A549 (cell line): ENCODE data around the gene LRP6. TPM values are rescaled to one million over a fixed set of nuclear protein-coding genes. Genes with fewer than 3 reads are reported as not detected.

Source experiments
- ATAC-seq, 2 experiments: fragments of 200-7000 bp in 1 of 2; fragments of >200 bp in 1 of 2; cut with Nextera tagmentation in 1 of 2; cut with Tn5 transposase in 1 of 2; 3 replicates each; pipeline versions ENCODE4 v1.8.0 to v1.9.1; 2018 to 2020; ENCODE audit warnings: mild to moderate bottlenecking in 1 of 2, moderate library complexity in 1 of 2
- CTCF ChIA-PET: fragments of 300-600 bp; sonication (Branson Sonifier 250); formaldehyde crosslinking; extraction: SDS; loops from one replicate; lab custom pipeline; 2021; ENCODE audit warnings: antibody characterized with exemption, inconsistent platforms; lab: Yijun Ruan, JAX
- POLR2A ChIA-PET: fragments of 350-600 bp; formaldehyde crosslinking; extraction: SDS; loops from one replicate; lab custom pipeline; 2021; ENCODE audit warnings: antibody characterized with exemption, inconsistent platforms; lab: Yijun Ruan, JAX
- DNase-seq, 2 experiments: peaks; one replicate each; pipeline versions ENCODE4 v3.0.0 to v3.0.0-alpha.2; 2011 to 2016; ENCODE audit warnings: low read depth in 1 of 2, low spot score in 1 of 2
- FAIRE-seq: peaks from 2 replicates; lab custom pipeline; 2011; peaks lifted over from hg19 to GRCh38; lab: Jason Lieb, UNC
- H3K27ac ChIP-seq, 2 experiments: fragments of >200 bp; sonication (Bioruptor Twin); formaldehyde crosslinking; 3 replicates each; pipeline ENCODE4 v1.5.1; 2016 to 2017
- H3K4me1 ChIP-seq: fragments of >200 bp; sonication (Bioruptor Twin); formaldehyde crosslinking; 3 replicates; pipeline ENCODE4 v1.6.1; 2016
- H3K4me2 ChIP-seq: fragments of >200 bp; sonication (Bioruptor Twin); formaldehyde crosslinking; 3 replicates; pipeline ENCODE4 v1.6.1; 2016
- H3K4me3 ChIP-seq: fragments of >200 bp; sonication (Bioruptor Twin); formaldehyde crosslinking; 3 replicates; pipeline ENCODE4 v1.5.1; 2016
- H3K9me3 ChIP-seq: fragments of >200 bp; sonication (Bioruptor Twin); formaldehyde crosslinking; 3 replicates; pipeline ENCODE4 v1.6.1; 2016
- CBX2 ChIP-seq: fragments of 200-600 bp; sonication (generic); IDR thresholded peaks from 2 replicates; pipeline ENCODE4 v1.6.1; 2016; ENCODE audit warnings: low read depth, mild to moderate bottlenecking, borderline replicate concordance
- E2F6 ChIP-seq: IDR thresholded peaks from 2 replicates; pipeline ENCODE4 v1.6.1; 2012; ENCODE audit warnings: low read depth, borderline replicate concordance
- EHMT2 ChIP-seq: fragments of 200-600 bp; sonication (generic); IDR thresholded peaks from 2 replicates; pipeline ENCODE4 v1.6.1; 2016; ENCODE audit warnings: antibody characterized with exemption, low read depth, mild to moderate bottlenecking, moderate library complexity
- EP300 ChIP-seq, 2 experiments: fragments of >200 bp; sonication (Bioruptor Twin); formaldehyde crosslinking; IDR thresholded peaks; 2 replicates in 1 of 2; 3 replicates in 1 of 2; pipeline ENCODE4 v1.6.1; 2016 to 2017
- FOSB ChIP-seq: fragments of 250-450 bp; sonication (Bioruptor Pico); IDR thresholded peaks from 2 replicates; pipeline ENCODE4 v1.5.0; 2020; ENCODE audit warnings: mild to moderate bottlenecking, moderate library complexity
- GATA3 ChIP-seq: IDR thresholded peaks from 2 replicates; pipeline ENCODE4 v1.6.1; 2012; ENCODE audit warnings: borderline replicate concordance
- HES2 ChIP-seq: fragments of >200 bp; sonication (Bioruptor Twin); formaldehyde crosslinking; IDR thresholded peaks from 2 replicates; pipeline ENCODE4 v1.6.1; 2016
- HMGXB4 ChIP-seq: fragments of 250-450 bp; sonication (Bioruptor Pico); IDR thresholded peaks from 2 replicates; pipeline ENCODE4 v1.5.0; 2021; ENCODE audit warnings: mild to moderate bottlenecking, moderate library complexity, borderline replicate concordance
- HOXB5 ChIP-seq: fragments of 250-450 bp; sonication (Bioruptor Pico); IDR thresholded peaks from 2 replicates; pipeline ENCODE4 v1.5.0; 2020; ENCODE audit warnings: mild to moderate bottlenecking, moderate library complexity
- KDM1A ChIP-seq: fragments of 200-600 bp; sonication (generic); IDR thresholded peaks from 2 replicates; pipeline ENCODE4 v1.6.1; 2016; ENCODE audit warnings: low read depth, mild to moderate bottlenecking
- KDM5A ChIP-seq: fragments of 200-600 bp; sonication (generic); IDR thresholded peaks from 2 replicates; pipeline ENCODE4 v1.6.1; 2016; ENCODE audit warnings: antibody characterized with exemption, mild to moderate bottlenecking
- MYC ChIP-seq: IDR thresholded peaks from 2 replicates; pipeline ENCODE4 v1.6.1; 2012; ENCODE audit warnings: mild to moderate bottlenecking, inconsistent platforms, low read length, improper control_type of control experiment, borderline replicate concordance
- NPAS2 ChIP-seq: fragments of 250-450 bp; sonication (Bioruptor Pico); IDR thresholded peaks from 2 replicates; pipeline ENCODE4 v1.8.0; 2022; ENCODE audit warnings: mild to moderate bottlenecking, moderate library complexity, borderline replicate concordance
- NR3C1 ChIP-seq: fragments of >200 bp; sonication (Bioruptor Twin); formaldehyde crosslinking; IDR thresholded peaks from 3 replicates; pipeline ENCODE4 v1.6.1; 2017
- PHF8 ChIP-seq: fragments of 200-600 bp; sonication (generic); IDR thresholded peaks from 2 replicates; pipeline ENCODE4 v1.6.1; 2016; ENCODE audit warnings: low read depth, mild to moderate bottlenecking, antibody characterized with exemption, moderate library complexity, borderline replicate concordance
- SMC3 ChIP-seq: fragments of >200 bp; sonication (Bioruptor Twin); formaldehyde crosslinking; IDR thresholded peaks from 3 replicates; pipeline ENCODE4 v1.6.1; 2018; ENCODE audit warnings: inconsistent platforms
- ZC3H11A ChIP-seq: fragments of 450-650 bp; IDR thresholded peaks from 2 replicates; pipeline ENCODE4 v1.6.1; 2014; ENCODE audit warnings: antibody characterized with exemption, mild to moderate bottlenecking
- ZFP36 ChIP-seq: fragments of 450-650 bp; IDR thresholded peaks from 2 replicates; pipeline ENCODE4 v1.6.1; 2014; ENCODE audit warnings: borderline replicate concordance; ENCODE audit not compliant: partially characterized antibody
- ZNF302 ChIP-seq: fragments of 250-450 bp; sonication (Bioruptor Pico); IDR thresholded peaks from 2 replicates; pipeline ENCODE4 v1.9.0; 2021; ENCODE audit warnings: inconsistent platforms, mild to moderate bottlenecking, moderate library complexity
- WGBS: methylation state at CpG from one replicate; pipeline ENCODE4 v1.1.6; 2017; ENCODE audit errors: missing lambda C conversion rate; 5-methylcytosine and 5-hydroxymethylcytosine counted together
- polyA plus RNA-seq, 4 experiments: library from polyadenylated mRNA; depleted of rRNA in 3 of 4; stranded (reverse); fragments of >200 nt; fragmentation: RNase III in 1 of 4; extraction: RNeasy Plus Mini Kit Qiagen cat#74134 plus additional on column Dnase treatment in 1 of 4; gene quantifications; 2 replicates in 3 of 4; 3 replicates in 1 of 4; pipeline ENCODE4 v1.2.3, GENCODE V29; 2011 to 2017

The LRP6 gene
- polyA plus RNA-seq, 2 of the 4 experiments (the other 2 are of a cell fraction) = 26.6 to 50.3 TPM

- no peak for DNase-seq
- H3K27ac ChIP-seq = no peak overlapping the region
- no peak overlapping the region for H3K4me3 ChIP-seq
- H3K9me3 ChIP-seq = no peaks in the 10 kb centered on the region
- WGBS = 66% methylated on average over 3 of the region's 3 CpGs
- CTCF ChIA-PET = interaction anchor here (1.3 to 4.1 kb wide), 3 partner anchors 12 to 233 kb away, joined by 3 to 20 read pairs (median 19); no protein-coding TSS in a partner anchor
- FAIRE-seq = no peak
- ATAC-seq = no peak
- H3K4me1 ChIP-seq = peaks cover 13% of the 10 kb centered on the region
- H3K4me2 ChIP-seq = no peak overlapping the region
- POLR2A ChIA-PET = no interaction called here
- TF ChIP-seq ZNF302 (CRISPR knock-in tag) = no peak
- 0 out of 2 replicates have a peak, but pooled peaks have one; percentile 22 for TF ChIP-seq GATA3
Observed at GRCh38 chr12:12095021-12095420, 171.8 kb downstream of the LRP6 start.

GRCh38 chr12:12094481-12094880 is 172.4 kb downstream of the LRP6 start:
- DNase-seq (no peak), FAIRE-seq (no peak), ATAC-seq (no peak)
- H3K4me3 ChIP-seq = no peak overlapping the region
- peaks cover 13% of the 10 kb centered on the region for H3K4me1 ChIP-seq
- no peak overlapping the region for H3K4me2 ChIP-seq
- 93% methylated on average over 4 of the region's 4 CpGs for WGBS
- POLR2A ChIA-PET = no interaction called here
- H3K9me3 ChIP-seq = no peaks in the 10 kb centered on the region
- TF ChIP-seq EP300 (IDR thresholded peaks at IDR 0.05) = no peak
- no peak for TF ChIP-seq E2F6
- no peak for TF ChIP-seq KDM1A
- no peak for TF ChIP-seq HOXB5
- TF ChIP-seq HMGXB4 (CRISPR knock-in tag) = no peak
- TF ChIP-seq KDM5A = no peak
- no peak for TF ChIP-seq NPAS2 (CRISPR knock-in tag)
- TF ChIP-seq SMC3 = no peak
- no peak for TF ChIP-seq NR3C1
- no peak for TF ChIP-seq CBX2
- TF ChIP-seq EHMT2 = no peak
- TF ChIP-seq PHF8 = no peak
- TF ChIP-seq HES2 = no peak
- no peak for TF ChIP-seq ZC3H11A
- TF ChIP-seq MYC = no peak
- TF ChIP-seq ZFP36 = no peak
- H3K27ac ChIP-seq = no peak overlapping the region
- CTCF ChIA-PET = interaction anchor here (0.7 to 4.1 kb wide), 3 partner anchors 12 to 234 kb away, joined by 4 to 20 read pairs (median 19); no protein-coding TSS in a partner anchor

GRCh38 chr12:12091977-12092663 is 174.7 kb downstream of the LRP6 start:
- 80% methylated on average over 14 of the region's 14 CpGs for WGBS
- peaks cover 13% of the 10 kb centered on the region for H3K4me1 ChIP-seq
- peak overlapping the region in 1 of 2 experiments; percentile 29; a peak in 2 of 6 replicates for H3K27ac ChIP-seq
- ChIA-PET POLR2A (no interaction called here), CTCF (interaction anchor here (0.7 to 4.1 kb wide), 5 partner anchors 9 to 236 kb away, joined by 3 to 20 read pairs (median 5); no protein-coding TSS in a partner anchor)
- peak; percentile 57 to 59; a peak in 5 of 6 replicates for ATAC-seq
- no peaks in the 10 kb centered on the region for H3K9me3 ChIP-seq
- peak overlapping the region; percentile 43 for H3K4me2 ChIP-seq
- TF ChIP-seq E2F6 (0 out of 2 replicates have a peak, but pooled peaks have one; percentile 16), FOSB (CRISPR knock-in tag) (no peak)
- TF ChIP-seq, all 56 proteins: peak for 1
- no peak overlapping the region for H3K4me3 ChIP-seq
- FAIRE-seq (no peak), DNase-seq (no peak)
